Natural killer cell treated with Interleukin-12 subunit alpha and Interleukin-12 subunit beta and Interleukin-15 and Interleukin-18, amount 100 ng/mL, for 72 hours (primary cell): ENCODE measurements around the gene CPNE1. TPM values are rescaled to one million over a fixed set of nuclear protein-coding genes. Genes with fewer than 3 reads are reported as not detected.

Experiments used
- ATAC-seq, 2 donors: fragments of 150-1000 bp; cut with Tn5 transposase in 1 of 2; sonication (Bioruptor Pico), chemical (Tn5 transposase) in 1 of 2; 2 replicates each; pipeline ENCODE4 v1.10.0; 2021
- DNase-seq: peaks from one replicate; pipeline ENCODE4 v3.0.0; 2022; ENCODE audit warnings: low spot score
- H3K27ac Mint-ChIP-seq, 2 donors: 1 replicate in 1 of 2; 2 replicates in 1 of 2; pipeline ENCODE4 v1.8.0; 2022; ENCODE audit warnings: mixed read lengths in 2 of 2, mild to moderate bottlenecking in 1 of 2, moderate library complexity in 1 of 2
- H3K27me3 Mint-ChIP-seq, 2 donors: 1 replicate in 1 of 2; 2 replicates in 1 of 2; pipeline ENCODE4 v1.8.0; 2022; ENCODE audit warnings: mixed read lengths in 2 of 2
- H3K36me3 Mint-ChIP-seq: one replicate; pipeline ENCODE4 v1.8.0; 2022; ENCODE audit warnings: mixed read lengths
- H3K4me1 Mint-ChIP-seq, 2 donors: 1 replicate in 1 of 2; 2 replicates in 1 of 2; pipeline ENCODE4 v1.8.0; 2022; ENCODE audit warnings: low read depth in 2 of 2, mixed read lengths in 2 of 2, mild to moderate bottlenecking in 1 of 2
- H3K4me3 Mint-ChIP-seq: one replicate; pipeline ENCODE4 v1.8.0; 2022; ENCODE audit warnings: mixed read lengths
- H3K9me3 Mint-ChIP-seq: 2 replicates; pipeline ENCODE4 v1.8.0; 2022; ENCODE audit warnings: mixed read lengths
- total RNA-seq, 2 donors: library from RNA; stranded (reverse); gene quantifications; one replicate each; pipeline ENCODE4 v1.2.3, GENCODE V29; 2022

Gene CPNE1
- total RNA-seq, 2 donors from 2014 or later, result 266 to 324 TPM

GRCh38 chr20:35600993-35601973 lies 63.4 kb downstream of the CPNE1 start:
- peak overlapping the region; percentile 61 for H3K4me3 Mint-ChIP-seq
- H3K9me3 Mint-ChIP-seq, result no peaks in the 10 kb centered on the region
- H3K27ac Mint-ChIP-seq, result no peak overlapping the region
- H3K27me3 Mint-ChIP-seq, result peaks cover 24 to 27% of the 10 kb centered on the region in 2 donors
- peak; percentile 83 for DNase-seq
- peaks cover 0 to 12% of the 10 kb centered on the region in 2 donors for H3K4me1 Mint-ChIP-seq
- ATAC-seq, result peak; percentile 78 to 84
- H3K36me3 Mint-ChIP-seq, result no peaks in the 10 kb centered on the region

DNA sequence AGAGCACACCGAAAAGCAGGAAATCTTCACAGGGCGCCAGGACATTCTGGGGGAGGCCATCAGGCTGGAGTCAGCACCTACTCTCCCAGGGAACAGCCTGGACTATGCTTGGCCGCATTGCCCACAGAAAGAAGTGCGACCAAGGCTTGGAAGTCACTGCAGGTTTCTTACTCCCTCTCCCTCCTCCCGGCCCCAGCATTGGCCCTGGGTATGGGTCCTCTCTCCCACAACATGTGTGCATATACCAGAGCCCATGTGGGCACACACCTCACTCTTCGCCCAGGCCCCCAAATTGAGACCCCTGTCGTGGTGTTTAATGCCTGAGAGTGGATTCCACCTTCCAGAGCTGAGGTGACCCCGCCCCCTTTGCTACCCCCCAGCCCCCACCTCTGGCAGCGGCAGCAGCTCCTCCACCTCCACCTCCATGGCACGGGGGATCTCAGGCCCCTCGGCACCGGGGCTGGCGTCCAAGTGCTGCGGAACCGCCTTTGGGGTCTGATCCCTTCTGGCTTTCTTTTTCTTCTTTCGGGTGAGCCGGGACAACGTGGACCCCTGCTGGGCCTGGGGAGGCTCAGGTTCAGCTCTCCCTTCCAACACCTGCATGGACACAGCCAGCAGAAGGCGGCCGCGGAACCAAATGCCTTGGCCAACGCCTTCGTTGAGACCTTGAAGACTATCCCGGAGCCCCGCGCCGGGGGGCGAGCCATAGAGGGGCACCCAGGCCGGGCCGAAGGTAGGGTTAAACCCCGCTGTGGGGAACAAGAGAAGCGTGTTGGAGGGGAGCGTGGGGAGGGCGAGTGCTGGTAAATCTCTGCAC lies 64.3 kb downstream of the CPNE1 start:
- ATAC-seq (no peak), DNase-seq (no peak)
- H3K4me3 Mint-ChIP-seq, result peak overlapping the region; percentile 61
- peaks cover 0 to 12% of the 10 kb centered on the region in 2 donors for H3K4me1 Mint-ChIP-seq
- no peaks in the 10 kb centered on the region for H3K9me3 Mint-ChIP-seq
- H3K27ac Mint-ChIP-seq, result no peak overlapping the region
- no peaks in the 10 kb centered on the region for H3K36me3 Mint-ChIP-seq
- H3K27me3 Mint-ChIP-seq, result peaks cover 27 to 28% of the 10 kb centered on the region in 2 donors

GRCh38 chr20:35599776-35600120 lies 65.0 kb downstream of the CPNE1 start:
- Mint-ChIP-seq H3K36me3 (no peaks in the 10 kb centered on the region), H3K27ac (no peak overlapping the region), H3K27me3 (peaks cover 27 to 28% of the 10 kb centered on the region in 2 donors), H3K4me3 (no peak overlapping the region), H3K9me3 (no peaks in the 10 kb centered on the region), H3K4me1 (peaks cover 0 to 9% of the 10 kb centered on the region in 2 donors)
- DNase-seq, result no peak
- ATAC-seq, result no peak

DNA sequence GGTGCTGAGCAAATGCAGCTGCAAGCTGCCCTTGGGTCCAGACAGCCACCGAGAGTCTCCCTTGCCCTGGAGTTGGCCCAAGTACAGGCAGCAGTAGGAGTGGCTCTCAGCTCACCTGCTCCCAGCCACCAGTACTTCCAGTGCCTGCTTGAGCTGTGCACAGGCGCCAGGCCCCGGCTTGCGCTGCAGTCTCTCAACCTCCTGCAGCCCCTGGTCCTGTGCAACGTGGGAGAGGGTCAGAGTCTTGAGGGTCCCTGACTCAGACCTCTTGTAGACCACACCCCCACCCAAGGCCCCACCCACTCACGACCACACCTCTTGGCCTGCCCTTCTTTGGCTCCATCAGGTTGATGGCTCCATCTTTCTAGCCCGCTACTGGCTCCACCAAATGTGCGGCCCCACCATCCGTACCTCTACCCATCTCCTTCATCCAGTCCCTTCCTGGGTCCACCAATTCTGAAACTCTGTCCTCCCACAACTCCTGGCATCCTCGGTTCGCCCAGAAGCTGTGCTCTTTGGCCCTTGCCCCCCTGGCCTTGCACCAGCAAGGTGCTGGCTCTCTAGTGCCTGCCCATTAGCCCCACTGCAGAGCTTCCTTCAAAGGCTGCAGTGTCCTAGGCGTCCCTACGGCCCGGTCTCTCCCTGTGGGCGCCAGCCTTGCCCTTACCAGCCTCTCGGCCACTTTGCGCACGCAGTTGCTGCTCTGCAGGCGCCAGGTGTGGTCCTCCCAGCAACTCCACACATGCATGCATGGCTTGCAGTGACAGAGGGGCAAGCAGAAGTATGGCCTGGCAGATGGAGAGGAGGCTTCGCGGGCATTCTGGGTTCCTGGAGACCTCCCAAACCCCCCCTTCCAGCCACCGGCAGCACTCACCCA lies 65.6 kb downstream of the CPNE1 start:
- Mint-ChIP-seq H3K27me3 (peaks cover 27 to 28% of the 10 kb centered on the region in 2 donors), H3K4me3 (no peak overlapping the region), H3K36me3 (no peaks in the 10 kb centered on the region), H3K9me3 (no peaks in the 10 kb centered on the region), H3K4me1 (peaks cover 0 to 9% of the 10 kb centered on the region in 2 donors), H3K27ac (no peak overlapping the region)
- no peak for DNase-seq
- no peak for ATAC-seq

DNA sequence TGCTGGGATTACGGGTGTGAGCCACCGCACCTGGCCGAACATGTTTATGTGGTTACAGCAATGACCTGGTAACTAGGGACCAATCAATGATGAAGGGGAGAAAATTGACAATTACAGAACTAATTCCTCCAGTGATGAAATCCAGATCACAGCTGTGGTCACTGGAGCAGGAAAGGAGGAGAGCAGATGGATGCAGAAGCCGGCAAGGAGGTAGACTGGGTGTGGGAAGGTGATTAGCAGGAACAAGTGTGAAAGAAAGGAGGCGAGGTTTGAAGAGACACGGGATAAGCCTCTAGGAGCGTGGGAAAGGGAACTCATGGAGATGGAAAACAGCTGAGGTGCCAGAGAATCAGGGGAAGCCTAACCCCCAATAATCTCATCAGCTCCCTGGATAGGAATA lies 66.2 kb downstream of the CPNE1 start:
- no peak for ATAC-seq
- no peak for DNase-seq
- no peak overlapping the region for H3K4me3 Mint-ChIP-seq
- H3K36me3 Mint-ChIP-seq, result no peaks in the 10 kb centered on the region
- peaks cover 27 to 28% of the 10 kb centered on the region in 2 donors for H3K27me3 Mint-ChIP-seq
- peaks cover 0 to 9% of the 10 kb centered on the region in 2 donors for H3K4me1 Mint-ChIP-seq
- H3K27ac Mint-ChIP-seq, result no peak overlapping the region
- no peaks in the 10 kb centered on the region for H3K9me3 Mint-ChIP-seq

- ATAC-seq, result no peak
- H3K9me3 Mint-ChIP-seq, result no peaks in the 10 kb centered on the region
- H3K36me3 Mint-ChIP-seq, result no peaks in the 10 kb centered on the region
- peaks cover 23 to 28% of the 10 kb centered on the region in 2 donors for H3K27me3 Mint-ChIP-seq
- H3K4me3 Mint-ChIP-seq, result no peak overlapping the region
- peaks cover 0 to 9% of the 10 kb centered on the region in 2 donors for H3K4me1 Mint-ChIP-seq
- H3K27ac Mint-ChIP-seq, result no peak overlapping the region
- no peak for DNase-seq
Measured at GRCh38 chr20:35597186-35597585, 67.5 kb downstream of the CPNE1 start.

DNA sequence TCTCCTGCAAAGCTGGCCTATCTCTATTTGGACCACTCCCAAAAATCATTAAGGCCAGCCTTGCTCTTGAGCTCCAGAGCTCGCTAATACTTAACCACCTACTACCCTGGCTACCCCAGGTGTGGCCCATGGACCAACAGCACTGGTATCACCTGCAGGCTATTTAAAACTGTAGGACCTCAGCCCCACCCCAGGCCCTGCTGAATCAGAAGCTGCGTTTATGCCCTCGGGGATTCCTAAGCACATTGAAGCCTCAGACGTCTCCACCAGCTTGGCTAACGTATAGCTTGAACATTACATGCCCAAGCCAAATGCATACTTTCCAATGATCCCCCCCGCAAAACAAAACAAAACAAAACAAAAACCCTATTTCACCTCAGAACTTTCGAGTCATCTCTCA lies 68.8 kb downstream of the CPNE1 start:
- Mint-ChIP-seq H3K4me3 (no peak overlapping the region), H3K27ac (no peak overlapping the region), H3K36me3 (no peaks in the 10 kb centered on the region), H3K9me3 (no peaks in the 10 kb centered on the region), H3K4me1 (peaks cover 0 to 4% of the 10 kb centered on the region in 2 donors), H3K27me3 (peaks cover 23 to 28% of the 10 kb centered on the region in 2 donors)
- no peak for ATAC-seq
- no peak for DNase-seq

GRCh38 chr20:35595456-35595855 lies 69.2 kb downstream of the CPNE1 start:
- H3K4me3 Mint-ChIP-seq, result no peak overlapping the region
- peaks cover 23 to 28% of the 10 kb centered on the region in 2 donors for H3K27me3 Mint-ChIP-seq
- H3K36me3 Mint-ChIP-seq, result no peaks in the 10 kb centered on the region
- no peak for DNase-seq
- no peaks in the 10 kb centered on the region for H3K9me3 Mint-ChIP-seq
- no peak overlapping the region for H3K27ac Mint-ChIP-seq
- ATAC-seq, result no peak
- H3K4me1 Mint-ChIP-seq, result peaks cover 0 to 4% of the 10 kb centered on the region in 2 donors

GRCh38 chr20:35592339-35592974 lies 72.2 kb downstream of the CPNE1 start:
- no peak for DNase-seq
- Mint-ChIP-seq H3K36me3 (no peaks in the 10 kb centered on the region), H3K9me3 (no peaks in the 10 kb centered on the region), H3K27me3 (peaks cover 7 to 8% of the 10 kb centered on the region in 2 donors), H3K27ac (no peak overlapping the region), H3K4me1 (no peaks in the 10 kb centered on the region), H3K4me3 (no peak overlapping the region)
- ATAC-seq, result no peak

DNA sequence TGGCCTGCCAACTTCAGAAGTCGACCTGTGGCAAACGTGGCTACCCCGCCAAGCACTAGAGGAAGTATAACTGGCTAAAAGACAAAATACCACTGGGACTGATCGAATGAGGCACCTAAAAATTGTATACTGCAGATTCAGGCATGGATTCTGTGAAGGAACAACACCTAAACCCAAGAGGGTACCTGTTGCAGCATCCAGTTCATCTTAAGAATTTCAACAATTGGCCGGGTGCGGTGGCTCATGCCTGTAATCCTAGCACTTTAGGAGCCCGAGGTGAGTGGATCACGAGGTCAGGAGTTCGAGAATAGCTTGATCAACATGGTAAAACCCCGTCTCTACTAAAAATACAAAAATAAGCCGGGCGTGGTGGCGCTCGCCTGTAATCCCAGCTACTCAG lies 76.3 kb downstream of the CPNE1 start:
- Mint-ChIP-seq H3K27ac (no peak overlapping the region), H3K9me3 (no peaks in the 10 kb centered on the region), H3K4me1 (no peaks in the 10 kb centered on the region), H3K36me3 (no peaks in the 10 kb centered on the region), H3K4me3 (no peak overlapping the region), H3K27me3 (no peaks in the 10 kb centered on the region)
- DNase-seq (no peak), ATAC-seq (no peak)

GRCh38 chr20:35587436-35587835 lies 77.3 kb downstream of the CPNE1 start:
- ATAC-seq (no peak), DNase-seq (no peak)
- Mint-ChIP-seq H3K27ac (no peak overlapping the region), H3K4me3 (no peak overlapping the region), H3K36me3 (no peaks in the 10 kb centered on the region), H3K4me1 (no peaks in the 10 kb centered on the region), H3K27me3 (no peaks in the 10 kb centered on the region), H3K9me3 (no peaks in the 10 kb centered on the region)

DNA sequence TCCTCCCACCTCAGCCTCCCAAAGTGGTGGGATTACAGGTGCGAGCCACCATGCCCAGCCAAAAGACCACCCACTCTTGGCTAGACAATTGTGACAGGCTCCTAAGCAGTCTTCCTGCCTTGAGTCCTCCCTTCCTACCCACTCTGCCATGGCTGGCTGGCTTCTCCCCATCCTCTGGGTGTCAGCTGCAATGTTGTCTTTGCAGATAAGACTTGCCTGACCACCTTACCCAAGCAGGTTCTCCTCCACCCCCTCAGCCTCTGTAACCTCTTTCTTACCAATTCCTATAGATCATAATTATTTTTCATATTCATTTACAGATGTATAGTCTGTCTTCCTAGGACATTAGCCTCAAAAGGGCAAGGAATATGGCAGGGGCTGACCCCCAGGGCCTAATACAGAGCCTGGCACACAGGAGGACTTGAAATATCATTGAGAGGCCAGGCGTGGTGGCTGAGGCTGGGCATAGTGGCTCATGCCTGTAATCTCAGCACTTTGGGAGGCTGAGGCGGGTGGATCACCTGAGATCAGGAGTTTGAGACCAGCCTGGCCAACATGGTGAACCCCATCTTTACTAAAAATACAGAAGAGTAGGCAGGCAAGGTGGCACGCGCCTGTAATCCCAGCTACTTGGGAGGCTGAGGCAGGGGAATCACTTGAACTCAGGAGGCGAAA lies 77.8 kb downstream of the CPNE1 start:
- Mint-ChIP-seq H3K4me1 (no peaks in the 10 kb centered on the region), H3K4me3 (no peak overlapping the region), H3K36me3 (no peaks in the 10 kb centered on the region), H3K27ac (no peak overlapping the region), H3K27me3 (no peaks in the 10 kb centered on the region), H3K9me3 (no peaks in the 10 kb centered on the region)
- ATAC-seq, result no peak
- DNase-seq, result no peak
